Right renal pelvis (tissue), 4 donors: ENCODE measurements around the gene FCHO2. TPM values are rescaled to one million over a fixed set of nuclear protein-coding genes. Genes with fewer than 3 reads are reported as not detected.

Experiments
- DNase-seq, 4 donors: peaks; one replicate each; pipeline ENCODE4 v3.0.0-alpha.2; 2013; ENCODE audit warnings: low read depth in 4 of 4, low spot score in 3 of 4, missing footprints in 1 of 4
- polyA plus RNA-seq, 4 donors: library from polyadenylated mRNA; unstranded; fragments of 120-200 nt; gene quantifications; one replicate each; pipeline ENCODE4 v1.2.1, GENCODE V29; 2013; ENCODE audit not compliant: insufficient read length in 4 of 4

FCHO2 gene
- polyA plus RNA-seq, 4 donors = 27.7 to 38.1 (median 35.7) TPM

DNA sequence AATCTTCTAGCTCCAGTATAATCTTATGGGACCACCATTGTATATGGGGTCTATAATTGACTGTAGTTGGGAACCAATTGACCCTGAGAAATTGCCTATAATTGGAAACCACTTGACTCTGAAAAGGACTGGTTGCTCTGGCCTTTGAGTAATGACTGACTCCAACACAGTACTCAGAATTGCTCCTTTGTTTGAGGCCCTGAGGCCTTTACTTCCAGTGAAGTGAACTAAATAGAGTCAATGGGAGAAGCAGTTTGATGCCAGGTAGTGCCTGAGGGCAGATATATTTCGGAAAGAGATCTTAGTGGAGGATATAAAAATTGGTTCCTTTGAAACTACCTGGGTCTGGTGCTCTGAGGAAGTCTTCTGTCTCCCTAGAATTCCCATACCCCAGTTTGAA is 148.5 kb downstream of the FCHO2 start:
- no peak for DNase-seq

DNA sequence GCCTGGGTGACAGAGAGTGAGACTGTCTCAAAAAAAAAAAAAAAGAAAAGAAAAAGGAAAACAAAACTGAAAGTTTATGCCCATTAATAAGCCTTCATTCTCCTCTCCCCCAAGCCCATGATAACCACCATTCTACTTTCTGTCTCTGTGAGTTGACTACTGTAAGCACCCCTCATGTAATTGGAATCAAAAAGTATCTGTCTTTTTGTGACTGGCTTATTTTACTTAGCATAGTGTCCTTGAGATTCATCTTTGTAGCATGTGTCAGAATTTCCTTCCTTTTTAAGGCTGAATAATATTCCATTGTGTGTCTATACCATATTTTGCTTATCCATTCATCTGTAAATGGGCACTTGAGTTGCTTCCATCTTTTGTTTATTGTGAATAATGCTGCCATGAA is 150.5 kb downstream of the FCHO2 start:
- DNase-seq = no peak

DNA sequence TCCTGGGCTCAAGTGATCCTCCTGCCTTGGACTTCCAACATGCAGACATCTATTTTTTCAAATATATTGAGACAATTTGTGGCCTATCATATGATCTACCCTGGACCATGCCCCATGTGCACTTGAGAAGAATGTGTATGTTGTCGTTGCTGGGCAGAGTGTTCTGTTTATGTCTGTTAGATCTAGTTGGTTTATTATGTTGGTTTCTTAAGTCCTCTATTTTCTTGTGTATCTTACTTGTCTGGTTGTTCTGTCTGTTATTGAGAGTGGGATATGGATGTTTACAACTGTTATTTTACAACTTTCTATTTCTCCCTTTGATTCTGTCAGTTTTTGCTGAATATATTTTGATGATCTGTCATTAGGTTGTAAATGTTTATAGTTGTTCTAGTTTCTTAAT is 154.3 kb downstream of the FCHO2 start:
- no peak for DNase-seq

DNA sequence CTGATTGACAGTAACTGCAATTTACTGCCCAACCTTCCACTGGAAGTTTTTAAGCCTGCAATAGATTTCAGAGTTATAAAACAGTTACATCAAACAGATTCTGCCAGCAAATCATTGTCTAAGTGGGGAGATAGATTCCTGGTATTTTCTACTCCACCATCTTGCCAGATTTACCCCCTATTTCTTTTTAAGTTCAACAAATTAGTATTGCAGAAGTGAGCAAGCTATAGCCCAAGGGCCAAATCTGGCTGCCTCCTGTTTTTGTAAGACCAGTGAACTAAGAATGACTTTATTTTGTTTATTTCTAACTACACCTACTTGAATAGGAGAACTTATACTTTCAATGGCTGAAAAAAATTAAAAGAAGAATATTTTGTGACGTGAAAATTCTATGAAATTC is 155.7 kb downstream of the FCHO2 start:
- DNase-seq = no peak

GRCh38 chr5:73112359-73112758 is 156.5 kb downstream of the FCHO2 start:
- no peak for DNase-seq

DNA sequence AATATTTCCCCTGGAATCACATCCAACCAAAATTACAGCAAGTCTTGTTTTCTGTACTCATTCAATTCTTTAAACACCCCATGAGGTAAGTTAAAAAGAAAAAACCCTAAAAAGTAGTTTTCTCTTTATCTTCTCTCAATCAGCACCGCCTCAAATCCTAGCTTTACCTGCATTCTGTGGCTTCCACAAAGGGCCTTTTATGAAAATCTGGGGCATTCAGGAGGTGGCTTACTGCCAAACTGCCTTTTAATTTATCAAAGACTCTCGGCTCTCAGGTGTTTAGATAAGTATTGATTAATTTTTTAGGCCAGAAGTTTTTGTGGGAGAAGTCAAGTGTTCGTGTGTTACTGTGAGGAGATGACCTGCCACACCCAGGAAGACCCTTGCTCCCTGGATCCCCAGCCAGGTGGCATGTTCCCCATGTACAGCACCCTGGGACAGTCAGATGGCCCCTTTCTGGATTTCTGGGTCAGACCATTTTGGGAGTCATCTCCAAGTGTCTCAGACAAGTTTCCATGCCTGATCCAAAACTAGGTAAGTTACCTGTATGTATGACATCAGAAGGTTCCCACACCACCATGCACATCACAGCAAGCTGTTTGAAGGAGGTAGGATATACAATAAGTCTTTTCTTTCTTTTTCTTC is 158.3 kb downstream of the FCHO2 start:
- no peak for DNase-seq

DNA sequence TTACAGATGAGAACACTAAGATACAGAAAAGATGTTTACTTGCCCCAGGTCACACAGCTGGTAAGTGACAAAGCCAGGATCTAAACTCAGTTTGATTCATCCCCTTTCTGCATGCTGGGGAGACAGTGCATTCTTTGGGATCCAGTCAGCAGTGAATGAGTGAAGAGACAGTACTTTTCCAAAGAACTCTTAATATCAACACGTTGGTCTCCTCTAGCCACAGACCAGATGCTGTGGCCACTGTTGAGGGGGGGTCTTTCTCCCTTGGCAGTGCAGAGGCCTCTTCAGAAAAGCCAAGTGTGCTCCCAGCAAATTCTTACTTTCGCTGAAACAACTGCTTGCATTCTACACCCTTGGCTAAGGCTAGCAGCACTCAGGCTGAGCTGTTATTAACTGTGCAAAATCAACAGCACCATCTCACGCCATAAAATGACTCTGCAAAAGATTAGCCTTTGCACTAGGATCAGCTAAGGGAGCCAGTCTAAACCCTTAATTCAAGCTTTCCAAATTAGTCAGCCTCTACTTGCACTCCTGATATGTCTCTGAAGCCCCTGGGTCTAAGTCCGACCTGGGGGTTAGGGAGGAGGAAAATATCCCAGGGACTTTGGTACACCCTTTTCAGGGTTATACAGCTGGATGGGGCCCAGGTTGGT is 159.7 kb downstream of the FCHO2 start:
- no peak for DNase-seq

DNA sequence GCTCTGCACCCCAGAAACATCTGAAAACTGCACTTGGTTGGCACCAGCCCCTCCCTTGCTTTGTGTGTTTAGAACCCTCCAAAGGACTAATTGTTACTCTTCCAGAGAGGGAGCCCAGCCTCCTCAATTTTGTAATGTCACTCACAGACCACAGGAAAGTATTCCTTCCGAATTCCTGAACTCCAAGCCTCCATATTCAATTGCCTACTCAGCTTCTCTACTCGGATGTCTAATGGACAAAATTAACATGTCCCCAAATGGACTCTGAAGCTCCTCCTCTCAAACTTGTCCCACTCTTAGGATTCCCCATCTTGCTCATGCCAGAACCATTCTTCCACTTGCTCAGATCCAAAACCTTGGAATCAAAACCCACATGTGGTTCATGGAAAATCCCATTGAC is 160.7 kb downstream of the FCHO2 start:
- no peak for DNase-seq

GRCh38 chr5:73117088-73117740 is 161.4 kb downstream of the FCHO2 start:
- no peak for DNase-seq

GRCh38 chr5:73118391-73118973 is 162.6 kb downstream of the FCHO2 start:
- peak in 2 of 4 donors; percentile 51 to 54 for DNase-seq

- DNase-seq = no peak
These were observed 163.8 kb downstream of the FCHO2 start for GRCh38 chr5:73119451-73120157.

- no peak for DNase-seq
These were observed 164.6 kb downstream of the FCHO2 start, which contains the start of gene TMEM171 for GRCh38 chr5:73120222-73121118. Gene TMEM171, plus strand, starts transcription at chr5:73120575. Its CDS starts 2,799 bp downstream, at chr5:73123374.

- no peak for DNase-seq
These were observed 165.2 kb downstream of the FCHO2 start for GRCh38 chr5:73121119-73121463.

DNA sequence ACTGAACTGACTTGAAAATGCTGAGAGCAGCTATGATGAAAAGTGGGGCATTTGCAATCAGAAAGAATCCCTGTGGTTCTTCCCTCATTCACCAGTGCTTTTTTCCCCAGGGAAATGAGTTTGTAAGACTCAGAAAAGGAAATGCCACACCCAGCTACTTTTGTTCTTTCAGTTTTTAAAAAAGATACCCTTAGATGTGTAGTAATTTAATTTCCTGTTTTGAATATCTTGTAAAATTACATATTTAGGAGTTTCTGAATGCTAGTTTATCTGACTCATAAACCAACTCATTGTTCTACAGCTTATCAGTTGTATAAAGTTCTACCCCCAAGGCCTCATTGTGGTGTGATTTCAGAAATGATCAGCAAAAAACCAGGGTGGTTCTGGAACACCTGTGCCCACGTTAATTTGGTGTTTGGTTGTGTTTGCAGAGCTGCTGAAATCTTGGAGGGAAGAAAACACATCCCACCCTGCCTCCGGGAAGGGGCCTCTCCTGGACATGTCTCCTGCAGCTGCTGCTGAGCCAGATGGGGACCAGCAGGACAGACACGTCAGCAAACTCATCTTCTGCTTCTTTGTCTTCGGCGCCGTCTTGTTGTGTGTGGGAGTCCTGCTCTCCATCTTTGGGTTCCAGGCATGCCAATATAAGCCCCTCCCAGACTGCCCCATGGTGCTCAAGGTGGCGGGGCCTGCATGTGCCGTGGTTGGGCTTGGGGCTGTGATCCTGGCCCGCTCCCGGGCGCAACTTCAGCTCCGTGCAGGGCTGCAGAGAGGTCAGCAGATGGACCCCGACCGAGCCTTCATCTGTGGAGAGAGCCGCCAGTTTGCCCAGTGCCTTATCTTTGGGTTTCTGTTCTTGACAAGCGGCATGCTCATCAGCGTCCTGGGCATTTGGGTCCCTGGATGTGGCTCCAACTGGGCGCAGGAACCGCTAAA is 167.3 kb downstream of the FCHO2 start:
- DNase-seq = no peak

DNA sequence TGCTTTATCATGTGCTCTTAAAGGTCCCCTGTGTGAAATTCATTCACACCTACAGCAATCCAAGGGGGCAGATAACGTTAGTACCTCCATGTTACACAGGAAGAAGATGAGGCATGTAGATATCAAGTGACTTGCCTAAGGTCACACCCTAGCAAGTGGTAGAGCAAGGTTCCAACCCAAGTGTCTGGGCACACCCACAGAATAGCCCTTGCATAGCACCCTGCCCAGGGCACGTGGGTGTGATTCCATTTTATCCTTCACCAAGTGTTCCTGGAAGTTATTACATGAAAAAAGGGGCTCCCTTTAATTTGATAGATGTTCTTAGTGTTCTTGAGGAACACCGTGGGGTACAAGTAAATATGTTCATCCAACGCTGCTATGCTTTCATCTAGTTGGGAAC is 169.4 kb downstream of the FCHO2 start:
- DNase-seq = no peak

DNA sequence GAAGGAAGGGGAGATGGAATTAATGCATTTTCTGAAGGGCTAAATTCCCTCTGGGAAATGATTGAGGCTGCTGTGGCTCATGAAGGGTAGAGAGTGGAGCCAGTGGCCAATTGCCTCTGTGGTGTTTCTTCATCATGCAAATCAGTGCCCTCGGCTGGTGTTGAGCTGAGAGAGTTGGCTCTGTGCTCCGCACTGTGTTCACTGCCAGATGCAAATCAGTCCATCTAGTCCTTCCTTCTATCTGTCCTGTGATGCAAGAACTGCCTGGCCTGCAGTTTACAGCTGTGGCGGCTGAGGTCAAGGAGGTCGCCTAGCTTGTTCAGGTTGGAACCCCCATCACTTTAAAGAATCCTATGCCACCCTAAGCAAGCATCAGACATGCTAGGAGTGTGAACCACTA is 170.5 kb downstream of the FCHO2 start:
- DNase-seq = no peak

DNA sequence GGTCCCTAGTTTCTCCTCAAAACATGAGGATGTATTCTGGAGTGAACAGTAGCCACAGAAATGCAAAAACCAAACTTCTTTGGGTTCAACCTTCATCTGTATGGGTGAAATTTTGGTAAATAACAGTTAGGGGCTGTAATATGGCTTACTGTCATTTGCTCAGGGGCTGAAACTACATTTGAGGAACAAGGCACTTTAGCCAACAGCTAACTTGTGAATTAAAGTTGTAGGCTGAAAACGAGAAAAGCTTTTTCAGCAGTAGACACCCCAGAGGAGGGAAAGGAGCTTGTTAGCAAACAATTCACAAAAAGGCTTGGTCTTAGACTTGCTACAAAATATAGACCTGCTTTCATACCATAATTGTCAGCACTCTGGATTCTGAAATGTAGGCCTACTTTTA is 171.1 kb downstream of the FCHO2 start:
- no peak for DNase-seq

DNA sequence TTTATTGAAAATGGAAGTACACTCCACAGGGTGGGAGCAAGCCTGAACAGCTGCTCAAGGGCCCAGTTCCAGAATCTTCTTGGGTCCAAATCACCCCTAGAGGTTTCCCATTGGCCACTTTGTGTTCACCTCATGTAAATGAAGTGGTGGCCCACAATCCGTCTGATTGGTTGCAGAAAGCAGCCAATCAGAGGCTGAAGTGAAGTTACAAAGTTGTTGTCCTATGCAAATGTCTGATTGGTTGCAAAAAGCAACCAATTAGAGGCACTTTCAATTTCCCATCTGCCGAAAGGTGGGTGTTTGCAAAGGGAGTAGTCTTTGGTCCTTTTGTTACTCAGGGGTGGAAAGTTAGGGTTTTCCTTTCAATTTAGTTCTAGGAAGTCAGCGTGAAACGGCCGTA is 173.3 kb downstream of the FCHO2 start:
- no peak for DNase-seq

DNA sequence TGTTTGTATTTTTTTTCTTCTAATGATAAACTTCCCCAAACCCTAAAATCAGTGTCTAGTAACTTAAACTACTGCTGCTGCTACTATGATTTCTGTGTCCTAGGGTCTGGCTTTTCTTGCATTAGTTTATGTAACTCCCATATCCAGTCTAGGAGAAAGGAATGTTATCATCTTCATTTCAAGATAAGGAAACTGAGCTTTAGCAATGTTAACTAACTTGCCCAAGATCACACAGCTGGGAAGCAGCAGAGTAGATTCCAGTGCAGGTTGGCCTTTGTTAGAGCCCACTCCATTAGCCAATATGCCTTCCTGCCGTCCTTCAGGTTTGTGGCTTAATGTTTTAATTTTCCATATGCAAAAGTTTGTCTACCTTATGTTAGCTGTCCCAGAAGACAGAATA is 175.0 kb downstream of the FCHO2 start:
- DNase-seq = no peak
